ENCODE data around the gene VAT1L.

DNA sequence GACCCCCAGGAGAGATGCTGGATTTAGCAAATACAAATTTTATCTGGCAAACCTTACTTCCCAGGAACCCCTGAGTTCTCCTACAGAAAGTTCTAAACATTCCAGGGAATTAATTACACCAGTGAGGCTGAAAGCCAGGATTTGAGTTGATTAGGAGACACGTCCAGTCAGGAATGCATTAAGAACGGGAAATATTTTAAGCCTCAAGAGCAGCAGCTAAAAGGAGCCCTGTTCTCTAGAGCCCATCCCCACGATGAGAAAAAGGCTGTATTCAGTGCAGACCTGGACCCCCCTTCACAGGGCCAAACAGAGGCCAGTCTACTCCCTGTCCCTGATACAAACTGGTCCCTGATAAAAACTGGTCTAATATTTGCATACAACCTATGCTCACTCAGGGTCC is 55.0 kb downstream of the VAT1L start:
- TF ChIP-seq, protein P1, sequence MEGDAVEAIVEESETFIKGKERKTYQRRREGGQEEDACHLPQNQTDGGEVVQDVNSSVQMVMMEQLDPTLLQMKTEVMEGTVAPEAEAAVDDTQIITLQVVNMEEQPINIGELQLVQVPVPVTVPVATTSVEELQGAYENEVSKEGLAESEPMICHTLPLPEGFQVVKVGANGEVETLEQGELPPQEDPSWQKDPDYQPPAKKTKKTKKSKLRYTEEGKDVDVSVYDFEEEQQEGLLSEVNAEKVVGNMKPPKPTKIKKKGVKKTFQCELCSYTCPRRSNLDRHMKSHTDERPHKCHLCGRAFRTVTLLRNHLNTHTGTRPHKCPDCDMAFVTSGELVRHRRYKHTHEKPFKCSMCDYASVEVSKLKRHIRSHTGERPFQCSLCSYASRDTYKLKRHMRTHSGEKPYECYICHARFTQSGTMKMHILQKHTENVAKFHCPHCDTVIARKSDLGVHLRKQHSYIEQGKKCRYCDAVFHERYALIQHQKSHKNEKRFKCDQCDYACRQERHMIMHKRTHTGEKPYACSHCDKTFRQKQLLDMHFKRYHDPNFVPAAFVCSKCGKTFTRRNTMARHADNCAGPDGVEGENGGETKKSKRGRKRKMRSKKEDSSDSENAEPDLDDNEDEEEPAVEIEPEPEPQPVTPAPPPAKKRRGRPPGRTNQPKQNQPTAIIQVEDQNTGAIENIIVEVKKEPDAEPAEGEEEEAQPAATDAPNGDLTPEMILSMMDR (conservative IDR thresholded peaks at IDR 0.05 in 1 of 2, IDR thresholded peaks at IDR 0.05 in 1 of 2; ENCODE audit: low read depth in 1 of 2, low read length in 2 of 2) = no peak
- no peak for TF ChIP-seq EZH2 (IDR thresholded peaks at IDR 0.05; ENCODE audit: low read length, missing control alignments)
